HG03039 (cell line): ENCODE results near the gene KIAA1671.
"Not testable (repeated sequence)": the region's sequence is repeated elsewhere in the genome, so short reads cannot be mapped to it uniquely, and the experiment has no call there.

Experiments used
- ATAC-seq: cut with Tn5 transposase; IDR thresholded peaks from one replicate; pipeline ENCODE4 v1.9.1; 2021; ENCODE audit warnings: mild to moderate bottlenecking, moderate library complexity; ENCODE audit not compliant: unreplicated experiment

KIAA1671 gene

DNA sequence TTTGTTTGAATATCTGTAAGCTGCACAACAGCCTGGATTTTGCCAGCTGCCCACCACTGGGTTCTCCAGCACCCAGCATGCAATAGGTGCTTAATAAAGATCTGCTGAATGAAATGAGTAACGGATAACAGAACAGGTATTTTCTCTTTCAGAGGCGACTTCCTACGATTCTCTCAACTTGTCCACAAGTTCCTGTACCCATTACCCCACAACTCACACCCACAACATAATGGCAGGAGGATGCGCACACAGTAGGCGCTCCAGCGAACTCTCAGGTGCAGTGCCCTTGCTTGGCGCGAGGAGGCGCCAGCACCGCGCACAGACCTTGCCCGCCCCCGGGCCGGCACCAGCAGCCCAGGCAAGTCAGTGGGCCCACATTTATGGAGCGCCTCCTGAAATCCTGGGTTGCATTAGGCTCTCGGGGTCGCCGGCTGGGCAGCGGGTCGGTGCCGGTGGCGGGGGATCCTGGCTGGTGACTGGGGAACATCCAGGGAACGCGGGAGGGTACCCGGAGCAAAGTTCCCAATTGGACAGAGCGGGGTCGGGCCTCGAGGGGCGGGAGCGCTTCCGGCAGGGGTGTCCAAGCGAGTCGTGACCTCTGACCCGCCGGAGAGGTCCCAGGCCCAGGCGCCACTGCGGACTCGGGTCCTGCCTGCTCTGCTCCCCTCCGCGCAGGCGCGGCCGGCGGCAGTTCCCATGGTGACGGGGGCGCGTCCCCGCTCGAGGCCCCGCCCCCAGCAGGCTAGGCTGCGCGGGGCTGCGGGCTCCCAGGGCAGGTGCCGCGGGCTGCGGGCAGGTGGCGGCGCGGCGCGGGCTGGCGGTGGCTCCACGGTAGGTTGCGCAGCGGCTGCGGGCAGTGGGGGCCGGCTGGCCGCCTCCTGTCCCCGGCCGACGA lies at the start of gene KIAA1671:
TSS of gene KIAA1671 (plus strand) at position 775 of the 895 bp plus-strand sequence. CDS start 75,284 bp downstream, outside the sequence.
- ATAC-seq, result no peak

DNA sequence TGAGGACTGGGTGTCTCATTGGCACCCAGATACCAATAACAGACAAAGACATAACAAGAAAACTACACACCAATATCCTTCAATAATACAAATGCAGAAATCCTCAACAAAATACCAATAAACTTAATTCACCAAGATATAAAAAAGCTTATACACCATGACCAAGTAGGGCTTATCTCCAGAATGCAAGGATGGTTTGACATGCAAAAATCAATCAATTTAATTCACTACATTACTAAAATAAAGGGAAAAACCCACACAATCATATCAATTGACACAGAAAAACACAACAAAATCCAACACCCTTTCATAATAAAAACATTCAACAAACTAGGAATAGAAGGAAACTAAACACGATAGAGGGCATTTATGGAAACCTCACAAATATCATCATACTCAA lies 46.6 kb upstream of the KIAA1671 start:
- no peak for ATAC-seq

DNA sequence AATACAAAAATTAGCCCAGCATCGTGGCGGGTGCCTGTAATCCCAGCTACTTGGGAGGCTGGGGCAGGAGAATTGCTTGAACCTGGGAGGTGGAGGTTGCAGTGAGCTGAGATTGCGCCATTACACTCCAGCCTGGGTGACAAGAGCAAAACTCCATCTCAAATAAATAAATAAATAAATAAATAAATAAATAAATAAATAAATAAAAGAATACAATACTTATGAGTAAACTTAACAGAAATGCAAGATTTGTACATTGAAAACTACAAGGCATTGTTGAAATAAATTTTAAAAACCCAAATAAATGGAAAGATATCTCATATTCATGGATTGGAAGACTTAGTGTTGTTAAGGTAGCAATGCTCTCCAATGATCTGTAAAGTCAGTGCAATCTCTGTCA lies 45.4 kb upstream of the KIAA1671 start:
- ATAC-seq, result not testable (repeated sequence)

DNA sequence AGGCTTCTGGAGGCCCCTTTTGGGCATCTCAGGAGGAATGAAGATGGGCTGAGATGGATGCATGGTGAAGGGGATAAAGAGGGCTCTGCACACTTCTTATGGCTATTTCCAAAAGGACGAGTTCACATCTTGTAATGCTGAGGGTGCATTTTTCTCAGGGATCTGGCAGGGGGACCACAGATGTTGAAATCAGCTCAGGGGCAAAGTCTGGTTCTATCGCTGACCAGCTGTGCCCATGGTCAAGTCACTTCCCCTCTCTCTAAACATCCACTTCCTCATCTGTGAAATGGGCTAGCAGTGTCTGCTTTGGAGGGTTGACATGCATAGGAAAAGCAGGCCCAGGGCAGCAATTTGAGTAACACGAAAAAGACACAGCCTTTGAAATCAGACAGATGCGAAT lies 32.5 kb upstream of the KIAA1671 start:
- no peak for ATAC-seq

DNA sequence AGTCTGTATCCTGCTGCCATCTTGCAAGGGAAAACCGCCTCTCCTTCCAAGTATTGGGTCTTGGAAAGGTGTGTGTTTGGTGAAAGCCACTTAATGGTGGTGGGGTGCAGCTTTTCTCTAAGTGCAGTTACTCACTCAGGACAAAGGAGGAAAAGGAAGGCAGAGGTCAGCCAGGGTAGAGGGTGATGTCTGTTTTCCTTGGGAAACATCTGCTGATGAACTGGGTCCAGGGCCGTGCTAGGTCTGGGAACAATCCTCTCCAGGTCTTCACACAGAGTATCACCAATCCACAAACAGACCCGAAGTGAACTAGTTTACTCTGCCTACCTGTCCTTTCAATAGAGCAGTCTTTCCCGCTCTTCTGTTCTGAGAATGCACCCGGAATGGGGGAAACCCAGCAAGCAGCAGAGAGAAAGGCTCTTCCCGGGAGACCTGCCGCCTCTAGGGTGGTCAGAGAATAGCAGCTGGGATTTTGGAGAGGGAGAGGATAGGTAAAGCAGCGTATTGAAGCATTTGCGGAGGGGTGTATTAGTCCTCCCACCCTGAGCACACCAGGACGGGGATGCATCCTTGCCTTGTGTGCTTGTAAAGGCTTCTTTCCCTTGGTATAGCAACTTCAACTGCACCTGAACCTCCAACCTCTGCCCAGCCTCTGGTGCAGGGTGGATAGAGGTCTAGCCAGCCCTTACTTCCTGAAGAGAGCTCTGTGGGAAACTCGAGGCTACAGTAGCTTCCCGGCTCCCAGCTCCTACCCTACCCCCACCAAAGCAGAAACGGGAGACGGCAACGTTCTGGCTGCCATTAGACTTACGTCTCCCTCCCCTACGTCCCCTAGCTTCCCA lies 26.7 kb upstream of the KIAA1671 start:
- ATAC-seq, result no peak

DNA sequence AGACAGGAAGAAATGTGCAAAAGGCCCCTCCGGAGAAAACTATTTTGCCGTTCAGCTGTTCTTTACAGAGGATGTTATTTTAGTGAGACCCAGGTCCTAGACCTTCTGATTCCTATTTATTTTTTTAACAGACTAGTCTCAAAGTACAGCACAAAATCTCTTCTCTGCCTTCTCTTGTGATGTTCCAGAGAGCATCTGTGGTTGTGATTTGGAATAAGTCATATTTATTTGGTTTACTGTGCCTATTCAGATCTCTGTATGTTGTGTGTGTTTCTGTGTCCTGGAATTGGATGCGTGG lies 26.1 kb upstream of the KIAA1671 start:
- ATAC-seq, result no peak

DNA sequence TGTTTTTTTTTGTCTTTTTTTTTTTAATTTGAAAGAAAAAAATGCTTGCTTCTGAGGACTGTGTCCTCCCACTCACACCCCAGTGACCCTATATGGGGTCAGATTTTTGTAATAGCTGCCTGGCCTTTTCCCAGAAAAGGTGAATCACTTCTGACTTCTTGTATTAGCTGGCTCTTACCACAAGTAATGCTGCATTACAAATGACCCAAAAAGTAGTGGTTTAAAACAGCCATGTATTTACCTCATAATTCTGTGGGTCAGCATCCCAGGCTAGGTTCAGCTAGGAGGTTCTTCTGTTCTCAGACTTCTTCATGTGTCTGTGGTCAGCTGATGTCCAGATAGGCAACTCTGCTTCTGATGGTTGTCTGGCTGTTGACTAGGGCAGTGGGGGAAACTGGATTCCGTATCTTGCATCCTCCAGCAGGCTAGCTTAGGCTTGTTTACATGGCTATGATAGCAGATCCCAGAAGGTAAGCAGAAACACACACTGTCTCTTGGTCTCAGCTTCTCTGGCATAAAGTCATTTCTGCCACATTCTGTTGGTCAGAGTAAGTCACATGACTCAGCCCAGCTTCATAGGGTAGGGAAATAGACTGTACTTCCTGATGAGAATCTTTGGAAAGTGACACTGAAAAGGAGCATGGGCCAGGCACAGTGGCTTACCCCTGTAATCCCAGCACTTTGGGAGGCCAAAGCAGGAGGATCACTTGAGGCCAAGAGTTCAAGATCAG lies 25.5 kb upstream of the KIAA1671 start:
- no peak for ATAC-seq

DNA sequence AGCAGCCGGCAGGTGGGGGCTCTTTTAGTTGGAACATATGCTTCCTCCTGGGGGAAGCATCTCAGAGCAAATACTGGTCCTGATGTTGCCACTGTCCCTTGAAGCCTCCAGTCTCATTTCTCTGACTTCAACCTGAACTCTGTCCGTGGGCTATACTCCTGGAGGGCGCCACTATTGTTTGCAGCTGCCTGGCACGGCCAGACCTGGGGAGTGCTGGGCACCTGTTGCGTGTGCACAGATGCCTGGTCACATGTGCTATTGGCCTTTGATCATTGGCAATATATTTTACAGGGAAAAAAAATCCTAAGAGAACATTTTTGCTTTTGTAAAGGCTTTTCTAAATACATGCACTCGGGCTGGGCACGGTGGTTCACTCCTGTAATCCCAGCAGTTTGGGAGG lies 24.2 kb upstream of the KIAA1671 start:
- no peak for ATAC-seq

DNA sequence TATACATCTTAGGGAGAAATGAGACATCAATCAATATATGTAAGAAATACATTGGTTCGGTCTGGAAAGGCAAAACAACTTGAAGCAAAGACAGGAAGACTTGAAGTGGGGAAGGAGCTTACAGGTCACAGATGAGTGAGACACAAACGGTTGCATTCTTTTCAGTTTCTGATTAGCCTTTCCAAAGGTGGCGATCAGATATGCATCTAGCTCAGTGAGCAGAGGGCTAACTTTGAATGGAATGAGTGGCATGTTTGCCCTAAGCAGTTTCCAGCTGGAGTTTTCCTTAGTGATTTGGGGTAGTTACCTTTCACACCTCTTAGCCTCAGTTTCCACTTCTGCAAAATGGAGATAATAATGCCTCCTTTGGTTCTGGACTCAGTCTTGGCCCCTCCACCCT lies 21.8 kb upstream of the KIAA1671 start:
- ATAC-seq, result no peak

DNA sequence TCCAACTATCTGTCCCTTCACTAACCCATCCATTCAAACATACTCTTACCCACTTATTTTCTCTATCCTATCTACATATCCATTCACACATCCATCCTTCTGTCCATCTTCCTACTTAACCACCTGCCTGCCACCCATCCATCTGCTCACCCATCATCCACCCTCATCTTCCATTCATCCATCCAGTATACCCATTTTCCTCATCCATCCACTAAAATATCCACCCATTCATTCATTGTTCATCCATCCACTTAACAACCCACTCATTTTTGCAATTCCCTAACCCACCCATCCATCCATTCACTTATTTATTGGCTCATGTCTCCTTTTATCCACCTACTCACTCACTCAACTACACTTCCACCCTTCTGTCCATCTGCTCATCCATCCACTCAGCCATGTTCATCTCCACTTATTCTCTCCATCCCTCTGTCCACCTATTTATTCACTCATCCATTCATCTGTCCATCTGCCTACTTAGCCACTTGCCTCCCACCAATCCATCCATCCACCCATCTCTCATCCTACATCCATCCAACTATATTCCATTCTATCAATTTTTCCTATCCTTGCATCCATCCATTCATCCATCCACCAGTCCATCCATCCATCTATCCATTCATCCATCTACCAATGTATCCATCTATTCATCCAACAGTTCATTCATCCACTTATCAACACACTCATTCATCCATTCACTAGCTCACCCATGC lies 16.6 kb upstream of the KIAA1671 start:
- ATAC-seq, result no peak

DNA sequence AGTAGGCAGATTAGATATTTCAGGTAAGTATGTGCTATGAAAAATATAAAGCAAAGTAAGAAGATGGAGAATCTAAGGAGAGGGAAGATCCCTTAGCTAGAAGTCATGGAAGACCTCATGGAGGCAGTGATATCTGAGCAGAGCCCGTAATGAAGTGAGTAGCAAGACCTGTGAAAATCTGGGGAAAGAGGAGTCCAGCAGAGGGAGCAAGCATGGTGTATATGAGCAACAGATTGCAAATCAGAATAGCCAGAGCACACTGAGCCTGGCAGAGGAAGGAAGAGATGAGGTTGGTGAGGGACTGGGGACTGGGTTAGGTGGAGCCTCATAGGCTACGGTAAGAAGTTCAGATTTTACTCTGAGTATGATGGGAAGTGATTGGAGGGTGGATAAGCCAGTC lies 15.4 kb upstream of the KIAA1671 start:
- ATAC-seq, result no peak

DNA sequence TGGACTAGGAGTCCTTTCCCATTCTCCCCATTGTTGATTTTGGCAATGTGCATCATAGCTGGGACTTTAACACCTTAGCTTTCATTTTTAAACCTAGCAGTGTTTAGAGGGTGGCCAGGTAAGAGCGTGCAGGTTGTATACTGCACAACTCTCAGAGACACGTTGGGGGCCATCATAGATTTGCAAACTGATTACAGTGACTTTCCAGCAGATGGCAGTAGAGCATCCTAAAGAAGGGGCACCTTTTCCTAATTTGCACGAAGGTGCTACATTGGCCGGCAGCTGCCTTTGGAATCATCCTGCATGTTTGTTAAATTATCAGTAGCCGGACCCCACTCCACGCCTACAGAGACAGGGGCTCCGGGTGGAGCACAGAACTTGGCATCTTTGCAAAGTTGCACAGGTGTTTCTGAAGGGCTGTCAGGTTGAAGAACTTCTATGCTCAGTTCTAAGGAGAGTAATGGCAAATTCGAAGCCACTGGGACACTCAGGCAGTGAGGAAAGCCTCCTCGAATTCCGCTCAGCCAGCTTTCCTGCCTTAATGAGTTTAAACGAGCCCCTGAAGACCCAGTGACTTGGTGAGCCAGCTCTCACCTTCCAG lies 13.7 kb upstream of the KIAA1671 start:
- no peak for ATAC-seq

DNA sequence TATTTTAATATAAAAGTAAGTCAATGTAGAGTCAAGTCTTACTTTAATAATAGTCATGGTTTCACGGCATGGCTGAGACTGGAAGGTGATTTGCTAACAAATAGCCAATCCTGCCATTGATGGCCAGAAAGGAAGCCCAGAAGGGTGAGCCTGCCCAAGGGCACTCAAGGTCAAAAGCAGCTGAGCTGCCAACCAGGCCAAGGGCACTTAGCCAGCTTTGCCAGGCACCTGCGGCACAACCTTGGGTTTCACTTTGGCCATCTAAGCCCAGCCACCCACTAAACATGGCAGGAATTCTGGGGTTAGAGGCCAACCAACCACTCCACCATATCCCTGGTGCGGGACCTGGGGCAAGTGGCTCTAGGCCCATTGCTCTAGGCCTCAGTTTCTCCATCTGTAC lies 10.2 kb upstream of the KIAA1671 start:
- no peak for ATAC-seq

DNA sequence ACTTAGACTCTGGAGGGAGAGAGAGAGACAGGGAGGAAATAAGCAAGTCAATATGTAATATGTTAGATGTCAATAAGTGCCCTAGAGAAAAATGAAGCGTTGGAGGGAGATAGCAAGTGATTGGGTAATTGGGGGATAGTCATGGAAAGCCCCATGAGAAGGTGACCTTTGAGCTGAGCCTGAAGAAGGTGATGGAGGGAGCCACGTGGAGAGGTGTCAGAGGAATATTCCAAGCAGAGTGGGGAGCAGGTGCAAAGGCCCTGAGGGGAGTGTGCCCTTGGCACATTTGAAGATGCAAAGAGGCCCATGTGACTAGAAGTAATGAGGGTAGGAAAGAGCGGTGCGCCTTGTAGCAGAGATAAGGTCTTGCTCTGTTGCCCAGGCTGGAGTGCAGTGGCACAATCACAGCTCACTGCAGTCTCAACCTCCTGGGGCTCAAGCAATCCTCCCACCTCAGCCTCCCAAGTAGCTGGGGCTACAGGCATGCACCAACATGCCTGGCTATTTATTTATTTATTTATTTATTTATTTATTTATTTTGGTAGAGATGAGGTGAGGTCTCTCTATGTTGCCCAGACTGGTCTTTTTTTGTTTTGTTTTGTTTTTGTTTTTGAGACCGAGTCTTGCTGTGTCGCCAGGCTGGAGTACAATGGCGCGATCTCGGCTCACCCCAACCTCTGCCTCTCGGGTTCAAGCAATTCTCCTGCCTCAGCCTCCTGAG lies 8.1 kb upstream of the KIAA1671 start:
- no peak for ATAC-seq

DNA sequence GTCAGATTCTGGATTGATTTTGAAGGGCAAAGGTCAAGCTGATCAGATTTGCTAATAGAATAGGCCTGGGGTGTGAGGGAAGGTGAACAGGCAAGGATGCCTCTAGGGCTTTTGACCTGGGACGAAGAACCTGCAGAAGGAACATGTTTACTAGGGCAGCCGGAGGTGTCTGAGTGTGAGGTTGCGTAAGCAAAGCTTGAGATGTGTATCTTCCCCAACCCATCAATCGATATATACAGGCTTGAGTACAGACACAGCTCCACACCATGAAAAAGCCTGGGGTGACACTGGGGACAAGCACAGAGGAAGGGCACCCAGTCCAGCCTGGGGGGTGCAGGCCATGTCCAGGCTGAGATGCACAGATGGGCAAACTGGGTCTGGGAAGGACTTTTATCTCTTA lies 7.1 kb upstream of the KIAA1671 start:
- ATAC-seq, result no peak

DNA sequence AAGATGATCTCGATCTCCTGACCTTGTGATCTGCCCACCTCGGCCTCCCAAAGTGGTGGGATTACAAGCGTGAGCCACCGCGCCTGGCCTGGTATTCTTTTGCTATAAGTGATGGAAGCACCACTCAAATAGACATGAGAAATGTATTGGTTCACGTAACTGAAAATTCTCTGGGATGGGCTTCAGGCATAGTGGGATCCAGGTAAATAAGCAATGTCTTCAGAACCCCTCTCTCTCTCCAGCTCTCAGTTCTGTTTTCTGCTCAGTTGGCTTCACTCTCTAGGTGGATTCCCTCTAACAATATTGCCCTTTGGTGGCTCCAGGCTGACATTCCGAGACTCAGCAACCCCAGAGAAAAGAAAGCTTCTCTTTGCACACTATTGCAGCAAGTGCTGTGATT lies 5.1 kb upstream of the KIAA1671 start:
- no peak for ATAC-seq

DNA sequence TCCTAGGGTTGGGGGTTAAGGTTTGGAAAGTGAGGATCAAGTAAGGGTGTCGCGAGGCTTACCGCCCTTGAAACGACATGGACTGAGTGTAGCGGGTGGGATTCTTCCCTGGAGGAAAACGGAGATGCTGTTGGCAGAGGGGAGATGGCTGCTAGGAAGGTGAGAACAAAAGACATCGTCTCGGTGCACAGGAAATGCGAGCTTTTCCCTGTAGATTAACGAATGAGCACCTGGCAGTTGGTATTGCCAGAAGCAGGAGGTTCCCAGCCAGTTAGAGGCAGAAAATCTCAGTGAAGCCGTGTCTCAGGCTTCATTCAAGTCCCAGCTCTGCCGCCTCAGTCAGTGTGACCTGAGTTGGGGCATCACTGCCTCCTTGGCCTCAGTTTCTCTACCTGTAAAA lies 4.6 kb upstream of the KIAA1671 start:
- no peak for ATAC-seq

DNA sequence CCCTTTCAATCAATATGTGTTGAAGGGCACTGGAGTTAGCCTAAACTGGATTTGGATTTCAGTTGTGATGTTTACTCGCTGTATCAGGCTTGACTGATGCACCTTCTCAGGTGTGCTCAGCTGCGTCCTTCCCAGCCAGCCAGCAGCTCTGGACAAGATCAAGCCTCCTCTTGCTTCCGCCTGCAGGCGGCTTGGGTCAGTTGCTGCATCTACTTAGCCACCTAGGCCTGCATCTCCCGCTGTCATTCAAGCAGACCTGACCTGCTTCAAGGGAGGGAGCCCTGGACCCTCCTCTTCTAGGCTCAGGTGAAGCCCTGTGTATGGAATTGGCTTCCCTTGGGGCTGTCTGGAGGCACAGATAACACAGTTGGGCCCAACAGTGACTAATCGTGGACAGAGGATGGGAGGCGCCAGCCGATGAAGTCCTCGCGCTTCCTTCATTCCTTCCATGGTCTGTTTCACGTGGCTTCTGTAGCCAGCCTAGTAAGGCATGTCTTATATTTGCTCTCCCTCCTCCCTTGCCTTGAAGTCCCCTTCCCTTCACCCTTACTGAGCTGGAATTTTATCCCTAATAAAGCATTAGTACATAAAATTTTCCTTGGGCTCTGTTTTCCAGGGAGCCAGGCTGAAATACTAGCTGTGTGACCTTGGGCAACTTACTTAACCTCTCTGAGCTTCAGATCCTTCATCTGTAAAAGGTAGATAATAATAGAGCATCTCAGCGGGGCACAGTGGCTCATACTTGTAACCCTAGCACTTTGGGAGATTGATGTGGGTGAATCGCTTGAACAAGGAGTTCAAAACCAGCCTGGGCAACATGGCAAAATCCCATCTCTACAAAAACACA lies 3.9 kb upstream of the KIAA1671 start:
- no peak for ATAC-seq
